Muscle layer of colon (tissue), 2 donors: ENCODE data around the gene ANKLE1.
A peak's percentile ranks its signal among the peaks of the same experiment; 100 is the strongest.

Experiments used
- H3K27ac ChIP-seq: one replicate; pipeline ENCODE4 v1.7.0; 2013; ENCODE audit warnings: low read depth, mild to moderate bottlenecking, low read length, moderate library complexity
- H3K27me3 ChIP-seq, 2 donors: one replicate each; pipeline ENCODE4 v1.7.0; 2013; ENCODE audit warnings: low read length in 2 of 2, mild to moderate bottlenecking in 2 of 2; ENCODE audit not compliant: insufficient read depth in 2 of 2, control insufficient read depth in 1 of 2
- H3K36me3 ChIP-seq: one replicate; pipeline ENCODE4 v1.7.0; 2013; ENCODE audit warnings: mild to moderate bottlenecking, low read length; ENCODE audit not compliant: insufficient read depth
- H3K4me1 ChIP-seq: one replicate; pipeline ENCODE4 v1.7.0; 2013; ENCODE audit warnings: mild to moderate bottlenecking, low read length; ENCODE audit not compliant: insufficient read depth
- H3K4me3 ChIP-seq, 2 donors: one replicate each; pipeline ENCODE4 v1.7.0; 2013; ENCODE audit warnings: low read length in 2 of 2, low read depth in 1 of 2, mild to moderate bottlenecking in 1 of 2, moderate library complexity in 1 of 2
- H3K9ac ChIP-seq: one replicate; pipeline ENCODE4 v1.7.0; 2013; ENCODE audit warnings: low read length
- H3K9me3 ChIP-seq: one replicate; pipeline ENCODE4 v1.7.0; 2013; ENCODE audit warnings: mild to moderate bottlenecking, low read length
- donor health status: abdominal sarcoma.
- donor health status: Adenocarcinoma of cecum.

The ANKLE1 gene, protein sequence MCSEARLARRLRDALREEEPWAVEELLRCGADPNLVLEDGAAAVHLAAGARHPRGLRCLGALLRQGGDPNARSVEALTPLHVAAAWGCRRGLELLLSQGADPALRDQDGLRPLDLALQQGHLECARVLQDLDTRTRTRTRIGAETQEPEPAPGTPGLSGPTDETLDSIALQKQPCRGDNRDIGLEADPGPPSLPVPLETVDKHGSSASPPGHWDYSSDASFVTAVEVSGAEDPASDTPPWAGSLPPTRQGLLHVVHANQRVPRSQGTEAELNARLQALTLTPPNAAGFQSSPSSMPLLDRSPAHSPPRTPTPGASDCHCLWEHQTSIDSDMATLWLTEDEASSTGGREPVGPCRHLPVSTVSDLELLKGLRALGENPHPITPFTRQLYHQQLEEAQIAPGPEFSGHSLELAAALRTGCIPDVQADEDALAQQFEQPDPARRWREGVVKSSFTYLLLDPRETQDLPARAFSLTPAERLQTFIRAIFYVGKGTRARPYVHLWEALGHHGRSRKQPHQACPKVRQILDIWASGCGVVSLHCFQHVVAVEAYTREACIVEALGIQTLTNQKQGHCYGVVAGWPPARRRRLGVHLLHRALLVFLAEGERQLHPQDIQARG

DNA sequence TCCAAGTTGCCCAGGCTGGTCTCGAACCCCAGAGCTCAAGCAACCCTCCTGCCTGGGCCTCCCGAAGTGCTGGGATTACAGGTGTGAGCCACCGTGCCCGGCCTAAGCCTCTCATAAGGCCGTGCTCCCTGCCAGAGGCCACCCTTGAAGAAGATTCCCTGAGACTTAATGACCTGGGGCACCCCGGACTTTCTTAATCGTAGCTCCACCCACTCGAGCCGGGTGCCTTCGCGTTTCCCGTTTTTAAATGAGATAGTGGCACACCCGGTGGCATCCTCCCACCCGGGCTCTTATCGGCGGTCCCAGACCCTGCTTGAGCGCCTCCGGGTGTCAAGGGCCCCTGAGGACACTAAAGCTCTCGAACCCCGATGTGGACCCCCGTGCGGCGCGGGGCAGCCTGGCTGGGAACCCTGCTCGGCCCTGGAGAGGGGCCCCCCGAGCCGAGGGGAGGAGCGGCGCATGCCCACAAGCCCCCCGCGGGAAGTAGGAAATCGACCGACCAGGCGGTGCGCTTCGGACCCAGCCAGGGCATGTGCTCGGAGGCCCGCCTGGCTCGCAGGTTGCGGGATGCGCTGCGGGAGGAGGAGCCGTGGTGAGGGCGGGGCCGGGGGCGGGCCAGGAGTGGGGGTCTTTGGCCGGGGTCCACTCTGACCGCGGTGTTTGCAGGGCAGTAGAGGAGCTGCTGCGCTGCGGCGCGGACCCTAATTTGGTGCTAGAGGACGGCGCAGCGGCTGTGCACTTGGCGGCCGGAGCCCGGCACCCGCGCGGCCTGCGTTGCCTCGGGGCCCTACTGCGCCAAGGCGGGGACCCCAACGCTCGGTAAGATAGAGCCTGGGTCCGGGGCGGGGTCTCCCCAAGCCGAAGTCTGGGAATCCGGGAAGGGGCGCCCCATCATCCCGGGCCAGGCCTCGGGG, at the start of gene ANKLE1:
ANKLE1 (plus strand) TSS at position 511 of the 914 bp plus-strand sequence; CDS start at position 531, 20 bp downstream.
- no peaks in the 10 kb centered on the region for H3K9me3 ChIP-seq
- peak within 1 kb of the TSS; percentile 42 to 64 for H3K4me3 ChIP-seq
- H3K36me3 ChIP-seq = peaks cover 15% of the 10 kb centered on the region
- no peak within 1 kb of the TSS for H3K27ac ChIP-seq
- peaks cover 0 to 14% of the 10 kb centered on the region in 2 donors for H3K27me3 ChIP-seq
- peaks cover 5% of the 10 kb centered on the region for H3K4me1 ChIP-seq
- H3K9ac ChIP-seq = no peak within 1 kb of the TSS

DNA sequence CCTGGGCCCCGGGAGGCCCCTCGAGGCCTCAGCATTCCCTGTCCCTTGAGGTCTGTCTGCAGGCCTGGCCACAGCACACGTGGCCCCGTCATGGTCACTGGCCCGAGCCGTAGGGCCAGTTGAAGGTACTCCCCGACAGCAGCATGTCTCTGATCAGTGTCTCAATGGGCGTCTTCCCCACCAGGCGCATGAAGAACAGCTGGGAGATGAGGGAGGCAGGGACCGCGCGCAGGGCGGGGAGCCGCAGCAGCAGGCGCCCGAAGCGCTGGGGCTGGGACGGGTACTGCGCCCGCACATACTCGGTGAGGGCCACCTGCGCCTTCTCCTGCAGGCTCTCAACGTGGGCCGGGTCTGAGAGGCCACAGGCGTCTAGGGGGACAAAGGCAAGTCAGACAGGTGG, 49.4 kb upstream of the ANKLE1 start:
- Histone ChIP-seq H3K9ac (no peak overlapping the region), H3K4me3 (no peak overlapping the region), H3K27me3 (no peaks in the 10 kb centered on the region), H3K36me3 (peaks cover 26% of the 10 kb centered on the region), H3K9me3 (no peaks in the 10 kb centered on the region), H3K27ac (no peak overlapping the region), H3K4me1 (peaks cover 21% of the 10 kb centered on the region)

DNA sequence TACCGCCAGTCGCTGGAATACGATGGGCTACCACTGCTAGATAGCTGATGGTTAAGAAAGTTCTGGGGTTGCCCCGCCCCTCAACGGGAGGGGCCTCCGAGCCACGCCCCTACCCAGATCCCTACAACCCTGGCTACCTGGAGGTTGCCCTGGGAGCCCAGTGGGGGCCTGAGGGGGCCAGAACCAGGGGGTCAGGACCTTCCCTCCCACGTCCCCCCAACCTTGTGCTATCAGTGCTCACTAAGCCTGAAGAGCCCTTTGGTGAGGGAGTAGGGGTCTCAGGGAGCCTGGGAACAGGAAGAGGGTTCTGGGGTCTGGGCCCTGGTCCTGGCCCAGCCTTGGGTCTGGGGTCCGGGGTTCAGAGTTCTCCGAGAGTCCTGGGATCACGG, 46.8 kb upstream of the ANKLE1 start:
- peak overlapping the region; percentile 73 for H3K27ac ChIP-seq
- H3K36me3 ChIP-seq = peaks cover 24% of the 10 kb centered on the region
- peaks cover 14% of the 10 kb centered on the region for H3K4me1 ChIP-seq
- H3K4me3 ChIP-seq = peak overlapping the region in 1 of 2 donors; percentile 27
- no peaks in the 10 kb centered on the region for H3K27me3 ChIP-seq
- no peak overlapping the region for H3K9ac ChIP-seq
- H3K9me3 ChIP-seq = no peaks in the 10 kb centered on the region

DNA sequence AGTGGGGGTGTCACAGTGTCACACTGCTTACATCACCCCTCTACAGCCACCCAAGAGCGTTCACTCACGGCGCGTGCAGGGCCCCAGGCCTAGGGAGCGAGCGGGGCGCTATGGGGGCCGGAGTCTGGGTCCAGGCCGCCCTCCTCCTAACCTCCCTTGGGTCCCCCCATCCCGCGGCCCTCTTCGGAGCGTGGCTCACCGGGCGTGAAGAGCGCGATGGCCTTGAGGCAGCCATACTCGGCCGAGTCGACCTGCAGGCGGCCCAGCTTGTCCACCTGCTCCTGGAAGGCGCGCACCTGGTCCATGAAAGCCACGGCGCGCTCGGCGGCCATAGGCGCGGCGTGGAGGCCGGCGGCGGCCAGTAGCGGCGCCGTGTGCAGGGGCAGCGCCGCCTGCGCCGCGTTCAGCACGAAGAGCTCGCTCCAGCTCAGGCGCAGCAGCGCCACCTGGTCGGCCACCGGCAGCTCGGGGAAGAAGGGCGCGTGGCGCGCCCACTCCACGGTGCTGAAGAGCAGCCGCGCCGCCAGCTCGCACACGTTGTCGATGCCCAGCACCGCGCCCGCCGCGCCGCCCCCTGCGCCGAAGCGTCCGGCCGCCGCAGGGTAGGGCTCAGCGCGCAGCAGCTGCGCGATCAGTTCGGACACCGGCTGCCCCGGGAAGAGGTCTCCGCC, 46.3 kb upstream of the ANKLE1 start:
- H3K4me1 ChIP-seq = peaks cover 14% of the 10 kb centered on the region
- H3K9me3 ChIP-seq = no peaks in the 10 kb centered on the region
- H3K27ac ChIP-seq = peak overlapping the region; percentile 73
- H3K4me3 ChIP-seq = peak overlapping the region; percentile 27 to 38
- peaks cover 26% of the 10 kb centered on the region for H3K36me3 ChIP-seq
- no peak overlapping the region for H3K9ac ChIP-seq
- H3K27me3 ChIP-seq = no peaks in the 10 kb centered on the region

DNA sequence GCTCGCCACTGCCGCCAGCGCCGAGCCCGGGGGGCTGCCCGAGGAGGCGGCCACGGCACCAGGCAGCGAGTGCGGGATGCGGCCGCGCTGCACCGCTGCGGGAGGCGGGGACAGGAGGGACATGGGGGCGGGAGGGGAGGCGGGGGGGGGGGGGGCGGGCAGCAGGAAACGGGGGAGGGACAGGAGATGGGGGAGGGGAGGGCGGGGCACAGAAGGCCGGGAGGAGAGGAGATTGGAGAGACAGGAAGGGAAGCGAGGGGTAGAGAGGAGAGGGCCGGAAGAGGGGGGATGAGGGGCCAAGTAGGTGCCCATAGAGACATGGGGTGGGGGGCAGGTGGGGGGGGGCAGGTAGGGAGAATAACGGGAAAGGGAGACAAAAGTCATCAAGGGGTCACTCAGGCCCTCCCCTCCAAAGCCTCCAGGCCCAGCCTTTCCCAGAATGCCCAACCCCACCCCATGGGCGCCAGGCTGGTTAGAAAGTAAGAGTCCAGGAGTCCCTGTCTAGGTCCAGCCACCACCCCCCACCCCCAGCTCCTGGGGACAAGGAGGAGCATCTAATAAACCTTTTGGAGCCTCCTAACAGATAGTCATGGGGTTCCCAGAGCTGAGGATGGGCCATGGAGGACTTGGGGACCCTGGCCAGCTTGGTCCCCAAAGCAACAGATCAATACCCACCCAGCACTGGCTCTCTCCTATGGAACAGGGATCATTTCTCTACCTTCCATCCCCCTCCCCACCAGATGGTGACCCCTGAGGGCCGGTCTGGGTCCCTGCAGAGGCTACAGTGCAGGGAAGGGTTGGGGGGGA, 45.5 kb upstream of the ANKLE1 start:
- H3K9me3 ChIP-seq = no peaks in the 10 kb centered on the region
- H3K9ac ChIP-seq = no peak overlapping the region
- peaks cover 14% of the 10 kb centered on the region for H3K4me1 ChIP-seq
- H3K4me3 ChIP-seq = peak overlapping the region; percentile 27 to 38
- peak overlapping the region; percentile 73 for H3K27ac ChIP-seq
- peaks cover 24% of the 10 kb centered on the region for H3K36me3 ChIP-seq
- H3K27me3 ChIP-seq = no peaks in the 10 kb centered on the region

DNA sequence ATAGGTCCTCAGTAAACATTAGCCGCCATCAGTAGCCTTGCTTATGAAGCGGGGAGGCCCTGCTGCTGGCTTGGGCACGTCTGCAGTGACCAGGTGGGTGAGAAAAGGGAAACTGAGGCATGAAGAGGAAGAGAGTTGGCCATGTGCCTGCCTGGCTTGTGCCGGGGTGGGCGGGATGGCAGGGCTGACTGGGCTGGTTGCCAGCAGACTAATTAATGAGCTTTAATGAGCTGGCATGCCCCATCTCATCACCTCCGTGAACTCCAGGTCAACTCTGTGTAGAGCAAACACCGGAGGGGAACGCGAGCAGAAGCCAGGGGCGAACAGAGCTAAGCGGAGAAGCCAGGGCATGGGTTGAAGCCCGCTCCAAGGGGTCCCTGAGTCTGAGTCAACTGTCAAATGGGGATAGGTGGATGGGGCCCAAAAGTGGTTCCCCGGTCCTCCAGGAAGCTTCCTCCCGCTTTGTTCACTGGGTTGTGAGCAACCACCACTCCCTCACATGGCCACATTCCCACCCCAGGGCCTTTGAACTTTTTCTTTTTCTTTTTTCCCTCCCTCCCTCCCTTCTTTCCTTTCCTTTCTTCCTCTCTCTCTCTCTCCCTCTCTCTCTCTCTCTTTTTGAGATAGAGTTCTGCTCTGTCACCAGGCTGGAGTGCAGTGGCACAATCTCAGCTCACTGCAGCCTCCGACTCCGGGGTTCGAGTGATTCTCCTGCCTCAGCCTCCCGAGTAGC, 44.7 kb upstream of the ANKLE1 start:
- Histone ChIP-seq H3K36me3 (peaks cover 20% of the 10 kb centered on the region), H3K4me3 (no peak overlapping the region), H3K27ac (no peak overlapping the region), H3K9me3 (no peaks in the 10 kb centered on the region), H3K4me1 (peaks cover 14% of the 10 kb centered on the region), H3K27me3 (no peaks in the 10 kb centered on the region), H3K9ac (no peak overlapping the region)

DNA sequence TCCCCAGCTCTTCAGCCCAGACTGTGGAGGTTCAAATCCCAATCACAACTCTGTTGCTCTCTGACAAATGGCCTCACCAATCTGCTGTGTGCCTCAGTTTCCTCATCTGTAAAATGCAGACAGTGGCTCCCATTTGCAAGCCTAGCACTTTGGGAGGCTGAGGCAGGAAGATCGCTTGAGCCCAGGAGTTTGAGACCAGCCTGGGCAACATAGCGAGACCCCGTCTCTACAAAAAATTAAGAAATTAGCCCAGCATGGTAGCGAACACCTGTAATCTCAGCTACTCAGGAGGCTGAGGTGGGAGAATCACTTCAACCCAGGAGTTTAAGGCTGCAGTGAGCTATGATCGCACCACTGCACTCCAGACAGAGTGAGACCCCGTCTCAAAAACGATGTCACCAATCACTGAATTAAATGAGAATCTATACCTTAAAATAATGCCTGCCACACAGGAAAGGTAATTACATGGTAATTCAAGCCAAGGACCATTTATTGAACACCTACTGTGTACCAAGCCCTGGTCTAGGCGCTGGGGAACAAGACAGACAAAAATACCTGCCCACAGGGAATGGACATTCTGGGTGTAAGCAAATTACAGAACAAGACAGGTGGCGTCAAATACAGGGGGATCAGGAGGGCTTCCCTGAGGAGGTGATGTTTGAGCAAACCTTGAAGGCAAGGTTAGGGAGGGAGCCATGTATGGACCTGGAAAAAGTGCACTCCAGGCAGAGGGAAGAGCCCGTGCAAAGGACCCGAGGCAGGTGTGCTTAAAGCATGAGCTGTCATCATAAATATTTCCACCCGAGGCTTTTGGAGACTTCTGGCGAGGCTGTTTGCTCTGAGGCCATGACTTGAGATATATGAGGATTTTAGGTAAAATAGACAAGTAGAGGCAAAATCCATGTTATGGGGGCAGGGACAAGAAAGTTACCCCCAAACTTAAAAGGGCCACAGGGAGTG, 43.7 kb upstream of the ANKLE1 start:
- H3K36me3 ChIP-seq = peaks cover 11% of the 10 kb centered on the region
- H3K4me3 ChIP-seq = no peak overlapping the region
- H3K9me3 ChIP-seq = no peaks in the 10 kb centered on the region
- H3K27ac ChIP-seq = no peak overlapping the region
- no peaks in the 10 kb centered on the region for H3K27me3 ChIP-seq
- H3K9ac ChIP-seq = no peak overlapping the region
- peaks cover 22% of the 10 kb centered on the region for H3K4me1 ChIP-seq

DNA sequence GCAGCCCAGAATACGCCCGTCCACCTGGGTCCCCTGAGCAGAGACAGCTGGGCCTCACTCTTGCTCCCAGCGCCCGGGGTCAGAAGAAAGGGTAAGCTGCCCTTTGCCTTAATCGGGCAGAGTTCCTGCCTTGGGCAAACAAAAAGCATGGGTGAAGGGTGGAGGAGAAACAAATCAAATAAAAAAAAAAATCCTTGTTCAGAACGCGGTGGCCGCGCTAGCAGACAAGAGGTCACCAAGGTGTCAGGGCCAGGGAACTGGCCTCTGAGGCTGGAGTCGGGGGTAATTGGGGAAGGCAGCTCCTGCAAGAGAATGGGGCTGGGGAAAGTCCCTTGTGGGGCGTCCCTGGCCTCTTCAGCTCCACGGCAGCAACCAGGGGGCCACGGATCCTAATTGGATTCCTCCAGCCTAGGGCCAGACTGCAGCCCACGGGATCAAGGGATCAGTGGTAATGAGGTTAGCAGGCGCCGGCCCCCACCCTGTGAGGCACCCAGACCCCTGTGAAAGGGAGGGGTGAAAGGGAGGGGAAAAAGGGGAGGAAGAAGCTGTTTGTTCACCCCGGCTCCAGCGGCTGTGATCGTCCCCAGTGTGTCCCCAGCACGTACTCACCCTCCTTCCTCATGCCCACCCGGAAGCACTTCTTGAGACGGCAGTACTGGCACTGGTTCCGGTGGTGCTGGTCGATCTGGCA, 41.5 kb upstream of the ANKLE1 start:
- H3K4me3 ChIP-seq = no peak overlapping the region
- H3K9ac ChIP-seq = no peak overlapping the region
- no peaks in the 10 kb centered on the region for H3K27me3 ChIP-seq
- peaks cover 18% of the 10 kb centered on the region for H3K4me1 ChIP-seq
- no peak overlapping the region for H3K27ac ChIP-seq
- H3K9me3 ChIP-seq = no peaks in the 10 kb centered on the region
- H3K36me3 ChIP-seq = peaks cover 11% of the 10 kb centered on the region

DNA sequence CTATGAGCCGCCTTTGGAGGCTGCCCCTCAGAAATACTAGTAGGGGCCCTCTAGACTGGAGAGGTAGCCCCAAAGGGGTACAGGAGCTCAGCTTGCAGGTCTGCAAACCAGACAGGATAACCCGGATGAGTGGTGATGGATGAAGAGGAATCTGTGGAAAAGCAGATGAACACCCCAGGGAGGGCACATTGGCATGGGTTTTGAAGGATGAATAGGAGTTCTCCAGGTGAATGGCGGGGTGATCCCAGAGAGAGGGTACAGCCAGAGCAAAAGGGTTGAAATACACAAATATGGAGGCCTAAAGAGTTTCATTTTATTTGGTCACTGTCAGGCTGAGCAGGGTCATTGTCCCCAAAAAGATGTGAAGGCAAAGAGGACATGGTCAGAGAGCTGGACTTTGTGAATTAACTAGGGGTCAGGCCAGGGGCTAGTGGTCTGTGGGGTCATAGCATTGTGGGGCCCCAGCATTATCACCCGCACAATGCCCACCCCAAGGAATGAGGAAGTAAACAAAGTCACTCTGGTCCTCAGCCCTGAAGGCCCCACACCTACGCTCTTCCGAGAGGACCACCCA, 40.8 kb upstream of the ANKLE1 start:
- no peak overlapping the region for H3K27ac ChIP-seq
- no peak overlapping the region for H3K9ac ChIP-seq
- no peaks in the 10 kb centered on the region for H3K9me3 ChIP-seq
- no peak overlapping the region for H3K4me3 ChIP-seq
- H3K36me3 ChIP-seq = peaks cover 11% of the 10 kb centered on the region
- no peaks in the 10 kb centered on the region for H3K27me3 ChIP-seq
- H3K4me1 ChIP-seq = peaks cover 17% of the 10 kb centered on the region
